HG02973 (cell line): Measurements from ENCODE around the gene SNAP23.

Source experiments
- ATAC-seq: cut with Tn5 transposase; IDR thresholded peaks from one replicate; pipeline ENCODE4 v1.9.1; 2021; ENCODE audit warnings: moderate library complexity; ENCODE audit not compliant: unreplicated experiment

Gene SNAP23

GRCh38 chr15:42495361-42496212 lies at the start of gene SNAP23:
SNAP23 (plus strand) TSS chr15:42495634; CDS start chr15:42511847, 16,213 bp downstream.
- peak; percentile 71 for ATAC-seq

DNA sequence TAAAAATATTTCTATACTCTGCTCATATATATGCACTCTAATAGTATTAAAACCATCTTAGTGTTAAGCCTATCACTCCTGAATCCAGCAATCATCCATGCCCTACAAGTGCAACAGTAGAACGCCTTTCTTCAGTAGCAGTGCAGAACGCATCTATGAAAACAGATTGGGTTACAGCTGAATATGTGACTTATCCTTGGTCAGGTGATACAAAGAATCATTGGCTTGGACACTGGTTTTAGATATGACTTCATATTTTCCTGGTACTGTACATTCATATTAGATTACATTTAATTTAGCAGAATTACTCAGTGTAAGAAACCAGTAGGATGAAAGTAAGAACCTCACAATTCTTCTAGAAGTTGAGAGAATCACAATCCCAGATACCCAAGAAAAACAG lies 47.8 kb upstream of the SNAP23 start:
- ATAC-seq = no peak

DNA sequence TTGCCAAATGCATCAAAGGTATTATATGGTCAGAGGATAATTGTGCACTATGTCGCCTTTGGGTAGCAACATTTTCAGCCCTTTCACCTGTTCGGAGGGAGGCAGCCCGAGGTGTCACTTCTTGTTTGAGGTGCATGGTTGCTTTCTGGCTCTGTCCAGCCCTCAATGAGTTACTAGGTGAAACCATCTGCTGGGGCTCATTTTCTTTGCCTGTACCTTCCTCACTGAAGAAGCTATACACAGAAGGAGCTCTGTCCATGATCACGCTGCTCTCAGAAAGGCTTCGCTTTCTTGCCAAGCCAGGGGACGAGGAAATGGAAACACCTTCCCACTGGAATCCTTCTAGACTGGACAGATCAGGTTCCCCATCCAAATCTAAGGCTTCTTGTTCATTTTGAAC lies 47.2 kb upstream of the SNAP23 start:
- ATAC-seq = no peak

DNA sequence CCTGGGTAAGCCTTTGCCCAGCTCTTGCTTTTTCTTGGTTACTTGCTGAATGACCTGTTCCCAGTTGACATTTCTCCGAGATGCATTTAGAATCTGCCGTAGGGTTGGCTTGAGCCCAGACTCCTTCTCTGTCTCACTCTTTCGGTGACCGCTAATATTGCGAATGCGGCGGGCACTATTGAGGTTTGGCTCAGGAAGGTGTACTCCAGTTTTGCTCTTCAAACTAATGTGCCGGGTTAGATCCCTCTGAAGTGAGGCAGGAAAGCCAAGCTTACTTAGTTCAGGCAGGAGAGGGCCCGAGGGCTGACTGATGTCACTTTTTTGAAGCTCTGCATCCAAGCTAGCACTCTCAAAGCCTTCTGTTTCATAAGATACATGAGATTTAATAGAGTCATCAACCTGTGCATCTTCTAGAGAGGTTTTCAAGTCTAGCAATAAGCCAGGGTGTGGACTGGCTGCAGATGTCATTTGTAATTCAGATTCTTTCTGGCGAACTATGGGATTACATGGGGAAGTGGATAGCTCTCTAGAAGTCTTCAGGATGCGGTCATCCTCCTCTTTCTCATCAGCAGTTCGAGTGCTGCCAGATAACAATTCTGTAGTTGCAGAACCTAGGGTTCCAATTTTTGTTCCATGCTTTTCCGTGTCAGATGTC lies 45.5 kb upstream of the SNAP23 start:
- ATAC-seq = no peak

- no peak for ATAC-seq
These were observed 45.0 kb upstream of the SNAP23 start for GRCh38 chr15:42450425-42450790.

DNA sequence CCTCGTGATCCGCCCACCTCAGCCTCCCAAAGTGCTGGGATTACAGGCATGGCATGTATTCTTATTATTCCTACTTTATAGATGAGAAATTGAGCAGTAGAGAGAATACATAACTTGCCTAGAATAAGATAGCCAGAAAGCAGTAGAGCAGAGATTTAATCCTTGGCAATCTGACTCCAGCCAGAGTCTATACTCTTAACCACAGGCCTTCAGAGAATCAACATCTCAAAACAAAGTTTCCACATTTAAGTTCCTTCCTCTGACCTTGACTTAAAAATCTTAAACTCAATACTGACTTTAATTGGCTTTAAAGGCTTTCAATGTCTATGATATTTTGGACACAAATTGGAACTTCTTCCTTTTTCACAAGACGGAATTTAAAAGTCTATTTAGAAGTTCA lies 41.6 kb upstream of the SNAP23 start:
- no peak for ATAC-seq

DNA sequence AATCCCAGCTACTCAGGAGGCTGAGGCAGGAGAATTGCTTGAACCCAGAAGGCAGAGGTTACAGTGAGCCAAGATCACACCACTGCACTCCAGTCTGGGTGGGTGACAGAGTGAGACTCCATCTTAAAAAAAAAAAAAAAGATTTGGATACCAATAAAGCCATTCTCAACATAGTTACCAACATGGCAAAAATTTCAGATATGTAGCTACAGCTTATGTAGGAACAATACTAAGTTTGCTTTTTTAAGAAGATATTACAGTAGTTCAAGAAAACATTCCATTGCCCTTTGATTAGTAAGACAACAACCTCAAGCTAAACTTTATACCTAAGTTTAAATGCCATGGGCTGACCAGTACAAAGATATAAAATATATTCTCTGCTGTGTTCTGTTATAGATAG lies 38.9 kb upstream of the SNAP23 start:
- no peak for ATAC-seq

DNA sequence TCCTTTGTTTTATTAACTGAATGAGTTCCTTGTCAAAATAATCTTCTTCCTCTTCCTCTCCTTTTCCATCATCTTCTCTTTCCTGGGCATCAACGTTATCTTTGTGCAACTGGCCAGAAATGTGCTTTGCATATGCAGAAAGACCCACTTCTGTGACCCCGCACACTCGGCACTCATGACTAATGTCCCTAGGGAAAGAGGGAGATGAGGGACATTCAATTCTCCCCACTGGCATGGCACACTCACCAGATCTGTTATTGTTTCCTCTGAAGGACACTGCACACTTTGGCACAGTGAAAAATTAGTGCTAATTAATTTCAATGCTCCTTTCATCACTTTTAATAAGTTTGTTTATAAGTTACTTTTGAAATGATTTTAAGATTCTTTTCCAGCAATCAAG lies 38.5 kb upstream of the SNAP23 start:
- no peak for ATAC-seq

GRCh38 chr15:42457445-42458442 lies 37.7 kb upstream of the SNAP23 start:
- peak; percentile 77 for ATAC-seq

- no peak for ATAC-seq
These were observed 34.2 kb upstream of the SNAP23 start for GRCh38 chr15:42461261-42461660.

- ATAC-seq = no peak
These were observed 29.7 kb upstream of the SNAP23 start for GRCh38 chr15:42465520-42466259.

- ATAC-seq = no peak
These were observed 24.4 kb upstream of the SNAP23 start for GRCh38 chr15:42471002-42471401.

- ATAC-seq = no peak
These were observed 20.6 kb upstream of the SNAP23 start for GRCh38 chr15:42474827-42475226.

GRCh38 chr15:42482701-42483100 lies 12.7 kb upstream of the SNAP23 start:
- ATAC-seq = no peak

DNA sequence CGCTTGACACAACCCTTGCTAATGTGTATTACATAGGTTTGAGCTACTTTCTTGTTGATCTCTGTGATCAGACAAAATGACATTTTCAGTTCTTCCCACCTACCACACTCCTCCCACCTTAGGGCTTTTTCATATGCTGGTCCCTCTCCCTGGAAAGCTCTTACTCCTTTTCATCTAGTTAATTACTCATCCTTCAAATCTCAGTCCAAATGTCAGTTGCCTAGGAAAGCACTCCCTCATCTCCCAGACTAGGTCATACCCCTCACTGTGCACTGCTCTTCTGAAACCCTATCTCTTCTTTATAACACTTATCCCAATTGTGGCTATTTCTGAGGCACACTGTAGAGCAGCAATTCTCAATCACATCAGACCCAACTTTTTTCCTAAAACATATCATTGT lies 11.8 kb upstream of the SNAP23 start:
- no peak for ATAC-seq

- ATAC-seq = no peak
These were observed 5.2 kb upstream of the SNAP23 start for GRCh38 chr15:42490291-42490670.

- peak; percentile 40 for ATAC-seq
These were observed 4.5 kb upstream of the SNAP23 start, which contains the start of gene ZNF106 for GRCh38 chr15:42490671-42491538. ZNF106 (minus strand) TSS chr15:42491141; CDS start chr15:42472289, 18,852 bp downstream.

DNA sequence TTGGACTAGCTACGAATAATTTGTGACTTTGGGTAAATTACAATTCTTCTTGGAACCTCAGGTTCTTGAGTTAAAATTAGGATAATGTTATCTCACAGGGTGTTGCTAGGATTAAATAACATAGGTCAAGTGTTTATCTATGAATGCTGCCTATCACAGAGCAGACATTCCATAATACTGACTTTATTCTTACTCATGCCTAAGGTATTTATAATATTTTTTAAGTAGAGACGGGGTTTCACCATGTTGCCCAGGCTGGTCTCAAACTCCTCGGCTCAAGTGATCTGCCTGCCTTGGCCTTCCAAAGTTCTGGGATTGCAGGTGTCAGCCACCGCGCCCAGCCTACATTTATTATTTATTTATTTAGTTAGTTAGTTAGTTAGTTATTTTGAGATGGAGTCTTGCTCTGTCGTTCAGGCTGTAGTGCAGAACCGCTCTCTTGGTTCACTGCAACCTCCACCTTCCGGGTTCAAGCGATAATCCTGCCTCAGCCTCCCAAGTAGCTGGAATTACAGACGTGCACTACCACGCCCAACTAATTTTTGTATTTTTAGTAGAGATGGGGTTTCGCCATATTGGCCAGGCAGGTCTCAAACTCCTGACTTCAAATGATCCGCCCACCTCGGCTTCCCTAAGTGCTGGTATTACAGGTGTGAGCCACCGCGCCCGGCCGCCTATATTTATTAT lies 3.8 kb upstream of the SNAP23 start:
- no peak for ATAC-seq

GRCh38 chr15:42493679-42494078 lies 1.8 kb upstream of the SNAP23 start:
- ATAC-seq = no peak
